PC-3 (cell line): ENCODE data around the gene GRB14.

Source experiments
- EZH2 ChIP-seq: fragments of 300-600 bp; sonication (generic); IDR thresholded peaks from one replicate; pipeline ENCODE4 v1.6.1; 2017; ENCODE audit warnings: antibody characterized with exemption, mild to moderate bottlenecking, low read length; ENCODE audit not compliant: unreplicated experiment
- TF ChIP-seq, protein P1 (sequence below): fragments of 300-600 bp; sonication (generic); conservative IDR thresholded peaks from 2 replicates; pipeline ENCODE4 v1.5.1; 2017; ENCODE audit warnings: antibody characterized with exemption, low read depth, mild to moderate bottlenecking, low read length

DNA sequence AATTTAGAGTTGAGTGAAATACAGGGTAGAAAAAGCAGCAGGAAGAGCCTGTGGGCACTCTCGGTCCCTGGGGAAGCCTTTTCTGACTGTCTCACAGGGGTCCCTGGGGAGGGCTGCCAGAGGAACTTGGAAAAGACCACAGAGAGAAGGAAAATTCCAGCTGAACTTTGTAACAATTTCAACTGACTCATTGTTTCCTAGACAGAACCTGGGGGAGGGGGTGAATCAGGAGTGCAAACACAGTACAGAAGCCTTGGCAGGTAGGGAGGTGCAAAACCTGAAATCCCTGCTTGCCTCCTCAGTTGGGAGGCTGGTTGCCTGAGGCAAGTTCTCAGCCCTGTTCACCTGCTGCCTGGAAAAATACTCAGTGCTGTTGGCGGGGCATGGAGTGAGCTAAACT, 106.8 kb downstream of the GRB14 start:
- TF ChIP-seq, protein P1, sequence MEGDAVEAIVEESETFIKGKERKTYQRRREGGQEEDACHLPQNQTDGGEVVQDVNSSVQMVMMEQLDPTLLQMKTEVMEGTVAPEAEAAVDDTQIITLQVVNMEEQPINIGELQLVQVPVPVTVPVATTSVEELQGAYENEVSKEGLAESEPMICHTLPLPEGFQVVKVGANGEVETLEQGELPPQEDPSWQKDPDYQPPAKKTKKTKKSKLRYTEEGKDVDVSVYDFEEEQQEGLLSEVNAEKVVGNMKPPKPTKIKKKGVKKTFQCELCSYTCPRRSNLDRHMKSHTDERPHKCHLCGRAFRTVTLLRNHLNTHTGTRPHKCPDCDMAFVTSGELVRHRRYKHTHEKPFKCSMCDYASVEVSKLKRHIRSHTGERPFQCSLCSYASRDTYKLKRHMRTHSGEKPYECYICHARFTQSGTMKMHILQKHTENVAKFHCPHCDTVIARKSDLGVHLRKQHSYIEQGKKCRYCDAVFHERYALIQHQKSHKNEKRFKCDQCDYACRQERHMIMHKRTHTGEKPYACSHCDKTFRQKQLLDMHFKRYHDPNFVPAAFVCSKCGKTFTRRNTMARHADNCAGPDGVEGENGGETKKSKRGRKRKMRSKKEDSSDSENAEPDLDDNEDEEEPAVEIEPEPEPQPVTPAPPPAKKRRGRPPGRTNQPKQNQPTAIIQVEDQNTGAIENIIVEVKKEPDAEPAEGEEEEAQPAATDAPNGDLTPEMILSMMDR: no peak
- no peak for TF ChIP-seq EZH2
